K562 (cell line): Measurements from ENCODE around the gene PAIP2. TPM values are rescaled to one million over a fixed set of nuclear protein-coding genes. Genes with fewer than 3 reads are reported as not detected.

Experiments
- CHD4 ChIP-seq: fragments of 200-600 bp; sonication (generic); IDR thresholded peaks from 3 replicates; pipeline ENCODE4 v1.6.1; 2012; ENCODE audit warnings: low read depth, mild to moderate bottlenecking, mixed read lengths, low read length, inconsistent platforms; ENCODE audit not compliant: insufficient read depth, insufficient replicate concordance, poor library complexity, severe bottlenecking
- ETS2 ChIP-seq: IDR thresholded peaks from 2 replicates; pipeline ENCODE4 v1.6.1; 2016; ENCODE audit warnings: borderline replicate concordance, missing genetic modification characterization, mild to moderate bottlenecking, moderate library complexity, missing compliant biosample characterization; ENCODE audit not compliant: poor library complexity, severe bottlenecking
- GTF3C2 ChIP-seq: IDR thresholded peaks from 3 replicates; pipeline ENCODE4 v1.6.1; 2011; ENCODE audit warnings: borderline replicate concordance, mild to moderate bottlenecking, moderate library complexity; ENCODE audit not compliant: insufficient read length; ENCODE audit errors: extremely low read depth
- MTA1 ChIP-seq: fragments of 450-650 bp; IDR thresholded peaks from 2 replicates; pipeline ENCODE4 v1.6.1; 2017; ENCODE audit warnings: borderline replicate concordance
- POLR2G ChIP-seq: fragments of 200-400 bp; formaldehyde crosslinking; IDR thresholded peaks from 2 replicates; pipeline ENCODE4 v1.6.1; 2017; ENCODE audit warnings: low read depth, mild to moderate bottlenecking, antibody characterized with exemption, low read length, moderate library complexity
- PRDM10 ChIP-seq: fragments of 450-650 bp; IDR thresholded peaks from 2 replicates; pipeline ENCODE4 v1.6.1; 2018; ENCODE audit not compliant: partially characterized antibody
- PRMT5 ChIP-seq: sonication (generic); formaldehyde crosslinking; IDR thresholded peaks from 2 replicates; pipeline ENCODE4 v1.5.0; 2020; ENCODE audit warnings: missing genetic modification reagents
- RUNX1 ChIP-seq: sonication (generic); IDR thresholded peaks from 2 replicates; pipeline ENCODE4 v1.6.1; 2016; ENCODE audit warnings: antibody characterized with exemption, low read depth
- SMAD2 ChIP-seq: fragments of 150-350 bp; IDR thresholded peaks from 2 replicates; pipeline ENCODE4 v1.6.1; 2014; ENCODE audit warnings: low read depth, mild to moderate bottlenecking, low read length
- SRF ChIP-seq, 2 experiments: fragments of 250-450, 450-650 bp in 1 of 2; sonication (Bioruptor Pico) in 1 of 2; sonication (generic) in 1 of 2; formaldehyde crosslinking; IDR thresholded peaks; 2 replicates each; pipeline versions ENCODE4 v1.5.0 to v1.5.1; 2020 to 2022; ENCODE audit warnings: mild to moderate bottlenecking in 1 of 2, missing genetic modification reagents in 1 of 2
- U2AF1 ChIP-seq: fragments of 200-400 bp; formaldehyde crosslinking; optimal IDR thresholded peaks from 2 replicates; pipeline ENCODE3; 2017; ENCODE audit warnings: mild to moderate bottlenecking, low read depth, low read length, moderate library complexity
- XRCC4 ChIP-seq: IDR thresholded peaks from one replicate; pipeline ENCODE4 v1.6.1; 2011; ENCODE audit not compliant: insufficient read depth, insufficient read length; ENCODE audit errors: extremely low read depth
- ZBTB2 ChIP-seq: fragments of 450-650 bp; IDR thresholded peaks from 2 replicates; pipeline ENCODE4 v1.6.1; 2016; ENCODE audit warnings: antibody characterized with exemption
- ZKSCAN8 ChIP-seq: fragments of 200-800 bp; sonication (Bioruptor generic); IDR thresholded peaks from 2 replicates; pipeline ENCODE4 v1.6.1; 2016; ENCODE audit warnings: missing genetic modification characterization, missing compliant biosample characterization
- ZNF24 ChIP-seq: fragments of 450-650 bp; IDR thresholded peaks from 2 replicates; pipeline ENCODE4 v1.6.1; 2016
- ZNF3 ChIP-seq: fragments of 250-450 bp; sonication (Bioruptor Pico); IDR thresholded peaks from 2 replicates; pipeline ENCODE4 v1.5.0; 2021; ENCODE audit warnings: mild to moderate bottlenecking, moderate library complexity
- ZNF445 ChIP-seq: fragments of 250-450 bp; sonication (Bioruptor Pico); IDR thresholded peaks from 2 replicates; pipeline ENCODE4 v1.4.0; 2020; ENCODE audit warnings: low read depth, mild to moderate bottlenecking, moderate library complexity
- ZNF696 ChIP-seq: fragments of 250-450 bp; sonication (Bioruptor Pico); conservative IDR thresholded peaks from 2 replicates; pipeline ENCODE4 v1.4.0; 2020; ENCODE audit warnings: mild to moderate bottlenecking, moderate library complexity
- ZSCAN32 ChIP-seq: fragments of 450-650 bp; formaldehyde crosslinking; IDR thresholded peaks from 2 replicates; pipeline ENCODE4 v1.4.0; 2020; ENCODE audit warnings: mild to moderate bottlenecking, moderate library complexity
- polyA plus RNA-seq, 8 experiments: library from polyadenylated mRNA; depleted of rRNA in 4 of 8; stranded (reverse) in 5 of 8; unstranded in 3 of 8; fragments of >200 nt; fragmentation: Nextera tagmentation in 2 of 8; fragmentation: Illumina TruSeq in 1 of 8; extraction: Ambion mirVana in 2 of 8; extraction: Trizol in 1 of 8; gene quantifications; 2 replicates each; pipeline versions ENCODE4 v1.2.1 to v1.2.3, GENCODE V29; 2011 to 2014; ENCODE audit warnings: inconsistent platforms in 1 of 8, missing spikeins in 1 of 8
- total RNA-seq, 7 experiments: library from RNA; depleted of rRNA in 6 of 7; stranded (reverse); fragments of >200 nt in 6 of 7; fragmentation: Illumina TruSeq in 2 of 7; extraction: Trizol in 2 of 7; gene quantifications; 2 replicates each; pipeline versions ENCODE4 v1.2.1 to v1.2.3, GENCODE V29; 2011 to 2021; ENCODE audit warnings: low replicate concordance in 1 of 7

PAIP2 gene
- total and polyA plus RNA-seq, 9 of the 15 experiments (the other 6 are each of a cell fraction or from before 2014, with no cell fraction given), result 78.3 to 187 (median 128) TPM

GRCh38 chr5:139293507-139294373, 47.9 kb upstream of the PAIP2 start, which contains the start of gene MATR3 (continued):
- TF ChIP-seq GTF3C2, result no peak
- TF ChIP-seq ETS2 (tag), result no peak
- no peak for TF ChIP-seq XRCC4
- no peak for TF ChIP-seq CHD4
- no peak for TF ChIP-seq ZNF445
- no peak for TF ChIP-seq MTA1
- TF ChIP-seq PRDM10, result peak; percentile 41
- TF ChIP-seq RUNX1, result no peak
- peak in 1 of 2 experiments; percentile 42; a peak in 2 of 4 replicates for TF ChIP-seq SRF (CRISPR knock-in tag; IDR thresholded peaks at IDR 0.05)
- TF ChIP-seq ZSCAN32, result no peak
- TF ChIP-seq ZBTB2, result 0 out of 2 replicates have a peak, but pooled peaks have one; percentile 15
- TF ChIP-seq ZNF24, result 0 out of 2 replicates have a peak, but pooled peaks have one; percentile 8
- TF ChIP-seq ZNF3, result no peak
- peak; percentile 98 for TF ChIP-seq POLR2G
- TF ChIP-seq ZNF696 (CRISPR knock-in tag), result no peak
- TF ChIP-seq U2AF1, result no peak
- TF ChIP-seq SMAD2, result no peak
- no peak for TF ChIP-seq ZKSCAN8 (CRISPR knock-in tag)
- TF ChIP-seq PRMT5 (CRISPR knock-in tag), result no peak
